KOPT-K1 (cell line): ENCODE results near the gene CREB5.

Experiments used
- H3K27ac ChIP-seq: fragments of 200-600 bp; sonication (generic); 2 replicates; pipeline ENCODE4 v1.5.1; 2016; ENCODE audit warnings: antibody characterized with exemption, mild to moderate bottlenecking, low read depth, low read length; ENCODE audit not compliant: poor library complexity, severe bottlenecking
- H3K36me3 ChIP-seq: fragments of 200-600 bp; sonication (generic); 2 replicates; pipeline ENCODE4 v1.5.1; 2017; ENCODE audit warnings: antibody characterized with exemption, mild to moderate bottlenecking, low read length, moderate library complexity; ENCODE audit not compliant: insufficient read depth
- H3K9me3 ChIP-seq: fragments of 200-600 bp; sonication (generic); 2 replicates; pipeline ENCODE4 v1.5.1; 2017; ENCODE audit warnings: antibody characterized with exemption, low read length, mild to moderate bottlenecking; ENCODE audit not compliant: insufficient read depth, poor library complexity, severe bottlenecking

CREB5 gene

DNA sequence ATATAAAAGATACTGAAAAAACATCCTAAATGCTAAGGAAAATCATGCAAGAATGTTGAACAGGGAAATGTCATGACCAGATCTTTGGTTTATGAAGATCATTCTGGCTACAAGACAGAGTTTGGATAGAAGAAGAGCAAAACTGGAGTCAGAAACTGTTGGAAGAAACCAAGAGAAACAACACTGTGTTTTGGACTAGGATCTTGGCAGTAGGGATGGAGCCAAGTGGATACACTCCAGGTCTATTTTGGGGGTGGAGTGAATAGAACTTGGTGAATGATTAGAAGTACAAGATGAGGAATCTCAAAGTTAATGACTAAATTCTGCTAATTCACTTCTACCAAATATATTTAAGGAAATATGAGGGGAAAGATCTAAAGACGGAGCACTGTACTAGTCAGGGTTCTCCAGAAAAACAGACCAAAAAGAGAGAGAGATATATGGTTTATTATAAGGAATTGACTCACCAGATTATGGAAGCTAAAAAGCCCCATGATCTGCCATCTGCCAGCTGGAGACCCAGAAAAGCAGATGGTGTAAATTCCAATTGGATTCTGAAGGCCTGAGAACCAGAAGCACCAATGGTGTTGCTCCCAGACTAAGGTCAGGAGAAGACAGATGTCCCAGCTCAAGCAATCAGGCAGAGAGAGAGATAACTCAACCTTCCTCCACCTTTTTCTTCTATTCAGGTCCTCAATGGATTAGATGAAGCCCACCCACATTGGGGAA, 290.9 kb downstream of the CREB5 start:
- no peak overlapping the region for H3K27ac ChIP-seq
- H3K36me3 ChIP-seq, result no peaks in the 10 kb centered on the region
- no peaks in the 10 kb centered on the region for H3K9me3 ChIP-seq

DNA sequence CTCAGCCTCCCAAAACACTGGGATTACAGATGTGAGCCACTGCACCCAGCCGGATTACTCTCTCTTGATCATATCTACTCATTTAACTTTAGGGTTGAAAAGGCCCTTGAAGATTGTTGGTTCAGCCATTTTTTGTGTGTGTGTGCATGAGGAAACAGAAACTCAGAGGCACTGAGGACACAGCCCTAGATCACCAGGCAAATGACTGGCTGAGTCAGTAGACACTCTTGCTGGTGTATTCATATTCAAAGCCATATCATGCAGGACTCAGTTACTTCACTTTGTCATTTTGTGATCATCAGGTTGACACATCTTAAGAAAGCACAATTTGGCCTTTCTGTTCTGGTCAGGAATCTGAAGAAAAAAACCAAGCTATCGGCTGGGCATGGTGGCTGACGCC, 292.4 kb downstream of the CREB5 start:
- no peaks in the 10 kb centered on the region for H3K9me3 ChIP-seq
- H3K27ac ChIP-seq, result no peak overlapping the region

DNA sequence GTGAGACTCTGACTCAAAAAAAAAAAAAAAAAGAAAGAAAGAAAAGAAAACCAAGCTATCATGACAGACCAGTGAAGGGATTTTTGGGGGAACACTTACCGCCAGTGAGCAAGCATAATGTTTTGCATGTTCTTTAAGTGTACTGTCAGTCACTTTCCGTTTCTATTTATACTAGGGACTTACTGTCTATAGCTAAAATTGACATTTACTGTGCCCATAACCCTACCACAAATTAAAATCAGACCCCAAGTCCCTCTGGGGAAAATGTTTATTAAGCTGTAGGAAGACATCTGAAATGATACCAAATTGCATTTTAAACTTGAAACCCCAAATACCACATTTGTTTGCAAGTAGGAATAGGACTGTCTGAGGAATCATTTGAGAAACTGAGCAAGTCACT, 293.0 kb downstream of the CREB5 start:
- no peak overlapping the region for H3K27ac ChIP-seq
- H3K9me3 ChIP-seq, result no peaks in the 10 kb centered on the region
- H3K36me3 ChIP-seq, result no peaks in the 10 kb centered on the region

More for the DNA sequence above, 292.4 kb downstream of the CREB5 start:
- H3K36me3 ChIP-seq, result no peaks in the 10 kb centered on the region

DNA sequence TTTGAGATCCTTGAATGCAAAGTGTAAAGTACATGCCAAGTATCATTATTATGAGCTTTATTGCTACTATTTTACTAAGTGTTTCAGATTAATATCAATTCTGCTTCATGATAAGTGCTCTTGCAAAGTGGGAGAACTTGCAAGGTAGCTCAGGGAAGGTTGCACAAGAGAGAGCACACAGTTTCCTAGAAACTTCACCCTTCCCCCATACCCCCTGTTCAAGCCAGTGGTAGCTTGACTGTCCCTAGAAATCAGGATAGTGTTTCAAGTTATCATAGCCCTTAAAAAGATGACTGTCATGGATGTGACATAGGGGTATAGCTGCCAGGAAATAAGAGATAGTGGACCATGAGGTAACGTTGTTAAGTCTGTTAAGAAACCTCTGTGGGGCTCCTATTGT, 294.3 kb downstream of the CREB5 start:
- Histone ChIP-seq H3K36me3 (no peaks in the 10 kb centered on the region), H3K27ac (no peak overlapping the region), H3K9me3 (no peaks in the 10 kb centered on the region)

DNA sequence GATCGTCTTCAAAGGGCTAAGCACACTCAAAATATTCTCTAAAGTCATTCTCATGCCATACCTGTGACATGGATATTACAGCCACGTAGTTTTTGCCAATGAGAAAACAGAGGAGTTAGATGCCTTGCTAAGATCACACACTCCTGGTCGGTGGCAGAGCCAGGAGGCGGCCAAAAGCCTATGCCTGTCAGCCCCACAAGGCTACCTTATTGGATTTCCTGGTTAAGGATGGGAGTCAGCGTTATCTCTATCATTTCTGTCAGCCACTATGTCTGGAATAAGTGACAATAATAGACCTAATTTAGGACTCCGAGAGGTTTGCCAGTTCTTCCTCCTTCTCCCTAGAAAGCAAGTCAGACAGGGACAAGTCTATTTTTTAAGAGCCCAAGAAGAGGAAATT, 295.0 kb downstream of the CREB5 start:
- Histone ChIP-seq H3K27ac (no peak overlapping the region), H3K9me3 (no peaks in the 10 kb centered on the region), H3K36me3 (no peaks in the 10 kb centered on the region)

DNA sequence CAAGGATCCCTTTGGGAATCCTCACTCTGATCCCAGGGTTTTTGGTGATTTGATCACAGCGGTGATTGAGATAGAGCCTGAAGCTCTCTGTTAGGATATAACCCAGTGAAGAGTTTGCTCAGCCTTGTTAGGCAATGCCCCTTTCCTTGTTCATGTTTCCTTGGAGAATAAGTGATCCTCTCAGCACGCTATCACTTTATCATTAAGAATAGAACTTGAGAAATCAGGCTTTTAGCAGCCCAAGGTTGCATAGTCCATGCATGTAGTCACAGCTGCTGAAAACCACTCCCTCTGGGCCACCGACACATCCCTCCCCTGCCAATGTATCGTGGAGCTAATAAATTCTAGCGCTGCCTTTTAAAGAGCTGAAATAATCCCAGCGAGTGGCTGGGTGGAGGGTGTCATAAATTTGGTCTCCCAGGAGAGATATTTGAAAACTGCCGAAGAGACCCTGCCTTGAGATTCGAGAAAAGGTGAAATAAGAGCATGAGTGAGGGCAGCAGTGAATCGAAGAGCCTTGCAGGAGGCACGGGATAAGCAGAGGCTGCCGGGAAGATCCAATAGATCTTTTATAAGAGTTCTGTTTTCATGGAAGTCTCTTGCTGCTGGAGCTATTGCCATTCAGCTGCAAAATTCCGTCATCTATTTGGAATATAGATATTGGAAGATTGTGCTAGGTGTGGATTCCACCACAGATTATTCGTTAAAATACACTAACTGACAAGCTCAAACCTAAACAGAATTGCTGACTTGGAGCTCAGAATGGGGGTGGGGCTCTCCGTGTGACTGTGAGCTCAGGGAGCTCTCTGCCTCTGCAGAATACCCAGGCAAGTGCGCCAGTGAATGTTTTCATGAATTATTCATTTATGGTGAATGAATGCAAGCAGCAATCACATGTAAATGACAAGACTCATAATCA, 296.0 kb downstream of the CREB5 start:
- no peaks in the 10 kb centered on the region for H3K36me3 ChIP-seq
- no peaks in the 10 kb centered on the region for H3K9me3 ChIP-seq
- no peak overlapping the region for H3K27ac ChIP-seq

DNA sequence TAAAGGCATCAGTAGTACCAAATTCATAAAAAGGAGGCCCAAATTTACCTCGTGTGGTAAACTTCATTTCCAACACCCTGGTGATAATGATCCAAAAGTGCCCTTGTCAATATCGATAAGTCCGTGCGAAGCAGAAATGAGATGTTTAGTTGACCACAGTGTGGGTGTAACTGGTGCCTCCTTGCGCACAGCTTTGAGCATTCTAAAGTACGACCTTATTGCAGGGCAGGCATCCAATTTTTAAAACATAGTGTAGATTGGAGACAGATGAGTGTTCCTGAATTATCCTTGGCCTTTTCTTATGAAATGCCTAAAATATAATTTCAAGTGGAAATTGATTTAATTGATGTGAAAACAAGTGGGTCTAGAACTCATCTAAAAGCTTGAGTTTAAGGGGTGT, 297.4 kb downstream of the CREB5 start:
- Histone ChIP-seq H3K9me3 (no peaks in the 10 kb centered on the region), H3K27ac (no peak overlapping the region), H3K36me3 (no peaks in the 10 kb centered on the region)

DNA sequence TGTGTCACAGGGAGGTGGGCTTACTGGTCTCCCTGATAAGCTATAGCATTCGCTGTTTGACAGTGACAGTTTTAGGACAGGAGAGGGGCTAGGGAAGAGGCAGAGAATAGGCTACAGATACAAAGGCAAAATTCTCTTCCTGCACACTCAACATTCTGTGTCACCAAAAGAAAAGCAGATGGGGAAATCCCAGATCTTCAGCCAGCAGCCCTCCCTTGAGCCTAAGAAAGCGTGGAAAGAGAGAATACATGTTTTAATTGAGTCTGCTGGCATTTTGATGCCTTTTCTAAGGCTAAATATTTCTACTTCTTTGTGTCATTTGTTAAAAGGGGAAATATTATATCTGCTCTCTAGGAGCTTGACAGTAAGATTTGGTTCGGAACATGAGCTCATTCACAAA, 298.8 kb downstream of the CREB5 start:
- Histone ChIP-seq H3K9me3 (no peaks in the 10 kb centered on the region), H3K27ac (no peak overlapping the region), H3K36me3 (no peaks in the 10 kb centered on the region)

DNA sequence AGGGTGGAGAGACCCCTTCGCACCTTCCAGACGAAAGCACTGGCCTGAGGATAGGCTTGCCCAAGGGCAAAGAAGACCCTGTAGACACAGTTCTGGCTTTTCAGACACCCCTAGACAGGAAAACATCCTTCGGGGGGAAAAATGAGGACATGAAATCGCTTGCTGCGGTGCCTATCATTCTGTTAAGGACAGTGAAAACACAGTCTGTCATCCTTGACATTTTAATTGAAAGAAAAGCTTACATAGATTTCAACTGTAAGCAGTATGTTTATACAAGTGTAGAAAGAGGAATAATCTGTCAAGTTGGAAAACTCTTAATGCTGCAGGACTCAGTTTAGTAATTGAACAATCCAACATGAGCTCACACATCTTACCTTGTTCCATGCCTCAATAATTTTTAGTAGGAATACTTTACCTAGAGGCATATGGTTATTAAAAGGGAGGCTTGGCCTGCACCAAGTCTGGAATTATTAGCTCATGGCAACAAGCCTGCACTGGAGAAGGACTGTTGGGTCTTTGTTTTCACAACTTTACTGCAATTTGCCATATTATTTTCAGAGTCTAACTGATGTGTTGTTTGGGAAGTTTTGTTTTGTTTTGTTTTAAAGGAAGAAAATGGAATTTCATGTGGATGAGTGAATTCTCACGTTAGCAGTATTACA, 302.3 kb downstream of the CREB5 start:
- Histone ChIP-seq H3K9me3 (no peaks in the 10 kb centered on the region), H3K27ac (no peak overlapping the region), H3K36me3 (no peaks in the 10 kb centered on the region)

DNA sequence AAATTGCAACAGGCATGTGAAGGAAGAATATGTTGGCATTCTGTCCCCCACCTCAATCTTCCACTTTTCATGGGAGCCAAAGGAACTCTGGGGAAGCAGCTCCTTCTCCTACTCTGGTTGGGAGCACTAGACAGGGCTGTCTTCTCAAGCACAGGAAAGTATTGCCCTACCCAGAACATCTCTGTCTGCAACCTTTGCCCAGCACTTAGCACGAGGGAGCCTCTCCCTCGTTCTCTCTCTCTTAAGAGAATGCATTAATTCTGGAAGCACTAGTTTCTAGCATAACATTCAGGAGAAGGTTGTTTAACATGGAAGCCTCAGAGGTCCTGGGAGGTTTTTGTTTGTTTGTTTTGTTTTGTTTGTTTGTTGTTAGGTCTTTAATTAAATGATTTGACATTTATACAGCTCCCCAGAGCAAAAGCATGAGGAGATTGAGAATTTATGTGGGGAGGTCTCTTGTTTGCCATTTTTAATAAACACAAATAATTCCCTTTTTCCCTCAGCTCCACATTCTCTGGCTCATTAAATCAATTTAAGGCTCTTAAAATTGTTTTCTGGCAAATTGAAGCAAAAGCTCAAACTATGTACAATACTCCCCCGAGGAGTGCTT, 305.2 kb downstream of the CREB5 start:
- no peaks in the 10 kb centered on the region for H3K9me3 ChIP-seq
- H3K36me3 ChIP-seq, result no peaks in the 10 kb centered on the region
- no peak overlapping the region for H3K27ac ChIP-seq

DNA sequence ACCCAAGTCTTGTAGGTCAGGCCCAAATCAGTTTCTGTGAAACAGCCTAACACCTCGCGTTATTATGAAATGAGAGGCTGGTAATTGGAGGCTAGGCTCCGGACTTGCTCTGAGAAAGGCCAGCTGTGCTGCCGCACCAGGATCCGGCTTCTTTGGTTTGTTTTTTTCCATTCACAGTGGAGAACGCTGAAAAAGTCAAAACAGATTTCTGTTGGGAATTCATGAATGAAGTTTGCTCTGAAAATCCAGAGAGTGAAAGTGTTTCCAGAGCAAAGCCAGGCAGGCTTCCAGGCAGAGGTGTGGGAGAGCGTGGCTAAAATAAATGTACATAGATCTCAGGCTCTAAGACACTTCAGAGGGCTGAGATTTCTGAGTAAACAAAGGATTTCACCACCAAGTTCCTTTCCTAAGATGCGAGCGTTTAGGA, 305.8 kb downstream of the CREB5 start:
- Histone ChIP-seq H3K27ac (no peak overlapping the region), H3K36me3 (no peaks in the 10 kb centered on the region), H3K9me3 (no peaks in the 10 kb centered on the region)

DNA sequence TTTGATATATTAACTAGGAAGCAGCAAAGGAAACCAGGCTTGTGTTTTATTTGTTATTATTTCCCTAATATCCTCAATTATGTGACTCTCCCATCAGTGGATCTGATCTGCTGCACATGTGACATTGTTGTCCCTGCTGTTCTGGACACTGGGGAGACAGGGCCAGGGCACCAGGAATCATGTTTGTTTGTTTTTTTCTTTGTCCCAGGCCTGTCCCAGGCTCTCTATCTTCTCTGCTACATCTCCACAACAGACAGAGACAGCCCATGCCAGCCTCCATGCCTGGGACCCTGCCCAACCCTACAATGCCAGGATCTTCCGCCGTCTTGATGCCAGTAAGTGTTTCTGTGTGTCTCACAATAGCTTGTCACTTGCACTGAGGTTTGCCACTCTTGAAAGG, 306.2 kb downstream of the CREB5 start:
- H3K9me3 ChIP-seq, result no peaks in the 10 kb centered on the region
- no peak overlapping the region for H3K27ac ChIP-seq
- H3K36me3 ChIP-seq, result no peaks in the 10 kb centered on the region

DNA sequence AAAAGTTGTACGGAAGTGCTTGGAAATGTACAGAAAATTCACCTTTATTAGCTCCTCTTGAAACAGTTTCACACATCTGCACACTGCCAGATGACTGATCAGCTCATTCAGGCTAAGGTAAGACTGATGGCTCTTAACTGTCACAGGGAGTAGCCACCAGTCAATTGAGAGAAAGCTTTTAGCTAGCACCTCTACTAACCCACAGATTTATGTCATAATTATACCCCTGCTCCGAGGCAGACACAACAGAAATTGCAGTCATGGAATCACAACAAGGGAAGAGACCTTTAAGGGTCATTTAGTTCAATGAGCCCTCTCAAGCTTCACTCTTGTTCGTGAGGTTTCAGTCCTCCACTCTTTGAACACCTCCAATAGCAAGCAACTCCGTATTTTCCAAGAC, 310.4 kb downstream of the CREB5 start:
- Histone ChIP-seq H3K27ac (no peak overlapping the region), H3K36me3 (no peaks in the 10 kb centered on the region), H3K9me3 (no peaks in the 10 kb centered on the region)

DNA sequence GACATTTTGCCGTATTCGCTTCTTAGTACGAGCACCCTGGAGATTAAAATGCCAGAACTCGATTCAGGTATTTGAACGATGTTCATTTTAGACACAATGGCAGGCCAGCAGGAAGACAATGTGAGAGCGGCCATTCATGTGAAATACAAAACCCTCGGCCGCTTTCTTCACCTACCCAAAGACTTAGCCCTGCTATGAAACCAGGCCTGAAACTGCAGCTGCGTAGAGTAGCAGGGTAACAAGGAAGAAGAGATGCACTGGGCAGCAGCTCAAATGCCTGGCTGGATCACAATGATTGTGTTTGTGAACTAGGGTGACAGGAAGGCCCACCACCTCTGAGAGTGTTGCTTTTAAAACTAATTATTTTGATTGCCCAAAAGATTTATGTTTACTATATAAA, 311.0 kb downstream of the CREB5 start:
- no peak overlapping the region for H3K27ac ChIP-seq
- no peaks in the 10 kb centered on the region for H3K9me3 ChIP-seq
- no peaks in the 10 kb centered on the region for H3K36me3 ChIP-seq

DNA sequence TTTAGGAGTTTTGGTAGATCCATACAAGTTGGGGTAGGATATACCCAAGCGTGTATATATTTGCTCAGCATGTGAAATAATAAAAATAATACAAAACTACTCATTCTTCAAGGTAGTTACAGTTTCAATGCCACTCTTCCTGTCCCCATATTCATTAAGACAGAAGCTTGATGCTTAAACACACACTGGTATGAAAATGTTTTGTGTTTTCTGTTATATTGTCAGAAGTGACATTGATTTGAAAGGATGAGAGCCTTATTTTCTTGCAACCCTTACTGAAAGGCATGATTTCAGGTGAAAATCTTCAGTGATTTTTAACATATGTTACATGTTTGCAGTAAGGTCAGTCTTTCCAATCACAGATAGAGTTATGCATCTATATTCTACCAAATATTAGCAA, 312.2 kb downstream of the CREB5 start:
- H3K27ac ChIP-seq, result no peak overlapping the region
- no peaks in the 10 kb centered on the region for H3K9me3 ChIP-seq
- H3K36me3 ChIP-seq, result no peaks in the 10 kb centered on the region
